ENCODE measurements around the gene GPR15. TPM values are rescaled to one million over a fixed set of nuclear protein-coding genes. Genes with fewer than 3 reads are reported as not detected.

GPR15 gene
- total and polyA plus RNA-seq, 10 of the 15 experiments (the other 5 are each of a cell fraction or from before 2014, with no cell fraction given), result 70.7 to 150 (median 115) TPM

GRCh38 chr3:98540346-98540745 is 8.6 kb downstream of the GPR15 start:
- H3K79me2 ChIP-seq (ENCODE audit: control insufficient read depth, insufficient read depth, low read length), result peaks cover 92% of the 10 kb centered on the region
- in situ Hi-C loops (cut with MboI), result no loop called here
- FAIRE-seq, result peak; percentile 90
- ATAC-seq, result peak; percentile 39
- H3K9me3 ChIP-seq (replicated peaks; ENCODE audit: control insufficient read depth, insufficient read depth, low read length), result no peaks in the 10 kb centered on the region
- CTCF ChIA-PET, result interaction anchor here (1.0 to 1.9 kb wide), 8 partner anchors 10 to 197 kb away, joined by 3 to 8 read pairs (median 4); no protein-coding TSS in a partner anchor
- DNase-seq (ENCODE audit: low read depth, low spot score), result peak; percentile 92
- H3K4me3 ChIP-seq, result peak overlapping the region; percentile 42; the same call in 1 of the 2 replicates
- peak overlapping the region; percentile 19 for H3K4me2 ChIP-seq (ENCODE audit: control insufficient read depth, insufficient read depth)
- H3K9ac ChIP-seq (ENCODE audit: control insufficient read depth, insufficient read depth, low read length), result no peak overlapping the region
- no TSS peak for BruUV-seq (replicated peaks)
- WGBS (ENCODE audit: insufficient coverage, insufficient replicate concordance, low lambda C conversion rate, missing lambda C conversion rate), result under 1% methylated on average over 3 of the region's 3 CpGs
- H3K36me3 ChIP-seq (ENCODE audit: control insufficient read depth in 2 of 2, insufficient read depth in 2 of 2, low read length in 1 of 2), result no peaks in the 10 kb centered on the region; a peak in 1 of 4 replicates
- POLR2A ChIA-PET, result interaction anchor here (1.1 to 11.8 kb wide), 2 partner anchors 16 to 33 kb away, joined by 3 to 350 read pairs; no protein-coding TSS in a partner anchor
- intact Hi-C loops (cut with micrococcal nuclease; ENCODE audit: unreplicated experiment), result no loop called here
- H2AFZ ChIP-seq (ENCODE audit: control insufficient read depth, low read depth, low read length), result no peak overlapping the region
- H3K27ac ChIP-seq (ENCODE audit: control insufficient read depth, insufficient read depth), result peak overlapping the region; percentile 51
- H3K27me3 ChIP-seq (replicated peaks in 1 of 2; ENCODE audit: control insufficient read depth in 2 of 2, insufficient read depth in 2 of 2, low read length in 1 of 2), result no peaks in the 10 kb centered on the region
- H4K20me1 ChIP-seq (ENCODE audit: control insufficient read depth, insufficient read depth), result no peaks in the 10 kb centered on the region
- SMC1A ChIA-PET (ENCODE audit: uncharacterized antibody, unreplicated experiment), result interaction anchor here (1.4 to 13.1 kb wide), 4 partner anchors 8 to 16 kb away, joined by 3 to 603 read pairs (median 9); partner anchors contain the start of gene GPR15
- RAD21 ChIA-PET (ENCODE audit: unreplicated experiment), result interaction anchor here (1.0 to 13.1 kb wide), 4 partner anchors 8 to 32 kb away, joined by 3 to 511 read pairs (median 7); partner anchors contain the start of gene GPR15
- H3K4me1 ChIP-seq (ENCODE audit: control insufficient read depth, insufficient read depth, low read length), result peaks cover 32% of the 10 kb centered on the region; the same call in 1 of the 2 replicates
- TF ChIP-seq ZNF384 (IDR thresholded peaks at IDR 0.05; ENCODE audit: borderline replicate concordance, low read depth, low read length) (peak; percentile 80), CBFB (IDR thresholded peaks at IDR 0.05; ENCODE audit: low read depth) (peak; percentile 92), RB1 (IDR thresholded peaks at IDR 0.05; ENCODE audit: borderline replicate concordance) (no peak), HDGF (IDR thresholded peaks at IDR 0.05) (no peak), TAF1 (IDR thresholded peaks at IDR 0.05; ENCODE audit: borderline replicate concordance, low read depth, low read length) (0 out of 2 replicates have a peak, but pooled peaks have one; percentile 40), TBL1XR1 (IDR thresholded peaks at IDR 0.05; ENCODE audit: low read depth, low read length) (peak; percentile 88), PBX3 (IDR thresholded peaks at IDR 0.05; ENCODE audit: insufficient replicate concordance, low read depth, low read length) (no peak)
- TF ChIP-seq, protein P1, sequence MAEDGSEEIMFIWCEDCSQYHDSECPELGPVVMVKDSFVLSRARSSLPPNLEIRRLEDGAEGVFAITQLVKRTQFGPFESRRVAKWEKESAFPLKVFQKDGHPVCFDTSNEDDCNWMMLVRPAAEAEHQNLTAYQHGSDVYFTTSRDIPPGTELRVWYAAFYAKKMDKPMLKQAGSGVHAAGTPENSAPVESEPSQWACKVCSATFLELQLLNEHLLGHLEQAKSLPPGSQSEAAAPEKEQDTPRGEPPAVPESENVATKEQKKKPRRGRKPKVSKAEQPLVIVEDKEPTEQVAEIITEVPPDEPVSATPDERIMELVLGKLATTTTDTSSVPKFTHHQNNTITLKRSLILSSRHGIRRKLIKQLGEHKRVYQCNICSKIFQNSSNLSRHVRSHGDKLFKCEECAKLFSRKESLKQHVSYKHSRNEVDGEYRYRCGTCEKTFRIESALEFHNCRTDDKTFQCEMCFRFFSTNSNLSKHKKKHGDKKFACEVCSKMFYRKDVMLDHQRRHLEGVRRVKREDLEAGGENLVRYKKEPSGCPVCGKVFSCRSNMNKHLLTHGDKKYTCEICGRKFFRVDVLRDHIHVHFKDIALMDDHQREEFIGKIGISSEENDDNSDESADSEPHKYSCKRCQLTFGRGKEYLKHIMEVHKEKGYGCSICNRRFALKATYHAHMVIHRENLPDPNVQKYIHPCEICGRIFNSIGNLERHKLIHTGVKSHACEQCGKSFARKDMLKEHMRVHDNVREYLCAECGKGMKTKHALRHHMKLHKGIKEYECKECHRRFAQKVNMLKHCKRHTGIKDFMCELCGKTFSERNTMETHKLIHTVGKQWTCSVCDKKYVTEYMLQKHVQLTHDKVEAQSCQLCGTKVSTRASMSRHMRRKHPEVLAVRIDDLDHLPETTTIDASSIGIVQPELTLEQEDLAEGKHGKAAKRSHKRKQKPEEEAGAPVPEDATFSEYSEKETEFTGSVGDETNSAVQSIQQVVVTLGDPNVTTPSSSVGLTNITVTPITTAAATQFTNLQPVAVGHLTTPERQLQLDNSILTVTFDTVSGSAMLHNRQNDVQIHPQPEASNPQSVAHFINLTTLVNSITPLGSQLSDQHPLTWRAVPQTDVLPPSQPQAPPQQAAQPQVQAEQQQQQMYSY (CRISPR knock-in tag; IDR thresholded peaks at IDR 0.05), result no peak
- TF ChIP-seq, protein P2, sequence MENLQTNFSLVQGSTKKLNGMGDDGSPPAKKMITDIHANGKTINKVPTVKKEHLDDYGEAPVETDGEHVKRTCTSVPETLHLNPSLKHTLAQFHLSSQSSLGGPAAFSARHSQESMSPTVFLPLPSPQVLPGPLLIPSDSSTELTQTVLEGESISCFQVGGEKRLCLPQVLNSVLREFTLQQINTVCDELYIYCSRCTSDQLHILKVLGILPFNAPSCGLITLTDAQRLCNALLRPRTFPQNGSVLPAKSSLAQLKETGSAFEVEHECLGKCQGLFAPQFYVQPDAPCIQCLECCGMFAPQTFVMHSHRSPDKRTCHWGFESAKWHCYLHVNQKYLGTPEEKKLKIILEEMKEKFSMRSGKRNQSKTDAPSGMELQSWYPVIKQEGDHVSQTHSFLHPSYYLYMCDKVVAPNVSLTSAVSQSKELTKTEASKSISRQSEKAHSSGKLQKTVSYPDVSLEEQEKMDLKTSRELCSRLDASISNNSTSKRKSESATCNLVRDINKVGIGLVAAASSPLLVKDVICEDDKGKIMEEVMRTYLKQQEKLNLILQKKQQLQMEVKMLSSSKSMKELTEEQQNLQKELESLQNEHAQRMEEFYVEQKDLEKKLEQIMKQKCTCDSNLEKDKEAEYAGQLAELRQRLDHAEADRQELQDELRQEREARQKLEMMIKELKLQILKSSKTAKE (IDR thresholded peaks at IDR 0.05; ENCODE audit: low read depth, poor library complexity, severe bottlenecking), result peak; percentile 89
- TF ChIP-seq, protein P3, sequence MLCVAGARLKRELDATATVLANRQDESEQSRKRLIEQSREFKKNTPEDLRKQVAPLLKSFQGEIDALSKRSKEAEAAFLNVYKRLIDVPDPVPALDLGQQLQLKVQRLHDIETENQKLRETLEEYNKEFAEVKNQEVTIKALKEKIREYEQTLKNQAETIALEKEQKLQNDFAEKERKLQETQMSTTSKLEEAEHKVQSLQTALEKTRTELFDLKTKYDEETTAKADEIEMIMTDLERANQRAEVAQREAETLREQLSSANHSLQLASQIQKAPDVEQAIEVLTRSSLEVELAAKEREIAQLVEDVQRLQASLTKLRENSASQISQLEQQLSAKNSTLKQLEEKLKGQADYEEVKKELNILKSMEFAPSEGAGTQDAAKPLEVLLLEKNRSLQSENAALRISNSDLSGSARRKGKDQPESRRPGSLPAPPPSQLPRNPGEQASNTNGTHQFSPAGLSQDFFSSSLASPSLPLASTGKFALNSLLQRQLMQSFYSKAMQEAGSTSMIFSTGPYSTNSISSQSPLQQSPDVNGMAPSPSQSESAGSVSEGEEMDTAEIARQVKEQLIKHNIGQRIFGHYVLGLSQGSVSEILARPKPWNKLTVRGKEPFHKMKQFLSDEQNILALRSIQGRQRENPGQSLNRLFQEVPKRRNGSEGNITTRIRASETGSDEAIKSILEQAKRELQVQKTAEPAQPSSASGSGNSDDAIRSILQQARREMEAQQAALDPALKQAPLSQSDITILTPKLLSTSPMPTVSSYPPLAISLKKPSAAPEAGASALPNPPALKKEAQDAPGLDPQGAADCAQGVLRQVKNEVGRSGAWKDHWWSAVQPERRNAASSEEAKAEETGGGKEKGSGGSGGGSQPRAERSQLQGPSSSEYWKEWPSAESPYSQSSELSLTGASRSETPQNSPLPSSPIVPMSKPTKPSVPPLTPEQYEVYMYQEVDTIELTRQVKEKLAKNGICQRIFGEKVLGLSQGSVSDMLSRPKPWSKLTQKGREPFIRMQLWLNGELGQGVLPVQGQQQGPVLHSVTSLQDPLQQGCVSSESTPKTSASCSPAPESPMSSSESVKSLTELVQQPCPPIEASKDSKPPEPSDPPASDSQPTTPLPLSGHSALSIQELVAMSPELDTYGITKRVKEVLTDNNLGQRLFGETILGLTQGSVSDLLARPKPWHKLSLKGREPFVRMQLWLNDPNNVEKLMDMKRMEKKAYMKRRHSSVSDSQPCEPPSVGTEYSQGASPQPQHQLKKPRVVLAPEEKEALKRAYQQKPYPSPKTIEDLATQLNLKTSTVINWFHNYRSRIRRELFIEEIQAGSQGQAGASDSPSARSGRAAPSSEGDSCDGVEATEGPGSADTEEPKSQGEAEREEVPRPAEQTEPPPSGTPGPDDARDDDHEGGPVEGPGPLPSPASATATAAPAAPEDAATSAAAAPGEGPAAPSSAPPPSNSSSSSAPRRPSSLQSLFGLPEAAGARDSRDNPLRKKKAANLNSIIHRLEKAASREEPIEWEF (IDR thresholded peaks at IDR 0.05; ENCODE audit: insufficient replicate concordance, low read depth, low read length), result peak; percentile 36

Measured in GM12878 (cell line).